Germinal center (tissue), 1 donor: ENCODE data around the gene POLD1.

Experiments used
- DNase-seq: peaks from one replicate; pipeline ENCODE4 v3.0.0; 2012; ENCODE audit warnings: mixed read lengths, low spot score

POLD1 gene

DNA sequence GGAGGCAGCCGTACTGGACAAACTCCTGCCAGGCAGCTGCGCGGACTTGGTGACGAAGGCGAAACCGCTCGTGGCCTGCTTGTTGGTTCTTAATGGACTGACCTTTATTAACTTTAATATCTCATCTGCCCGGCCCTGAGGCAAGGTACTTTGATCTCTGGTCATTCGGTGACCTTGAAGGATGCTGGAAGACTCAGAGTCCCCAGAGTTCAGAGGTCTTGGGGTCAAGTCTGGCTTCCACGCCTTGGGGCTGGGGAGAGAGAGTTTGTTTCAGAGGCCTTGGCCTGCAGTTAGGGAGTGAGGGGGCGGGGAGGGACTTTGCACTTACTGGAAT, 82.5 kb downstream of the POLD1 start:
- DNase-seq: no peak

DNA sequence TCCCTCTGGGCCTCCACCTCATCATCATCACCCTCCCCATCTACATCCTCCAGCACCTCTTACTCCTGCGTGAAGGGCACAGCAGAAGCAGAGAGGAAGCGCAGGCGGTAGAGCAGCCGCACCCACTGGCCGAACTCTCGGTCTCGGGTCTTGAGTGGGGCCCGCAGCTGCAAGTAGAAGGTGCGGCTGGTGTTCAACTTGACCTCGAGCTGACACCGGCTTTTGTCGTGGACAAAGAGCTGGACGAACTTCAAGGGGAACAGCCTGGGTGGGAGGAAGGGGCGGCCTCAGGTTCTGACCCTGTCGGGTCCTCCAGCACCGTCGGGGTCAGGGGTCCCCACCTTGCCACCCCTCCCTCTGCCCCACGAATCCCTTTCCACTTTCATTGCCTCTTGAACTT, 83.4 kb downstream of the POLD1 start:
- no peak for DNase-seq
